Gastrocnemius medialis (tissue), 4 donors: ENCODE data around the gene SRGAP1. TPM values are rescaled to one million over a fixed set of nuclear protein-coding genes. Genes with fewer than 3 reads are reported as not detected.

Source experiments
- ATAC-seq, 2 donors: fragments of 150-250 bp; one replicate each; pipeline ENCODE4 v1.9.1; 2016
- DNase-seq, 2 donors: peaks; one replicate each; pipeline ENCODE4 v3.0.0-alpha.2; 2019
- H3K27ac ChIP-seq, 4 donors: fragments of 200-600 bp; sonication (generic); 1 replicate in 1 of 4; 2 replicates in 3 of 4; pipeline ENCODE4 v1.5.1; 2016 to 2018; ENCODE audit warnings: mild to moderate bottlenecking in 2 of 4, moderate library complexity in 1 of 4
- H3K27me3 ChIP-seq, 3 donors: fragments of 200-600 bp; sonication (generic) in 2 of 3; 1 replicate in 1 of 3; 2 replicates in 2 of 3; pipeline versions ENCODE4 v1.5.1 to v1.6.0; 2016 to 2019; ENCODE audit warnings: mild to moderate bottlenecking in 1 of 3, moderate library complexity in 1 of 3
- H3K36me3 ChIP-seq, 2 donors: fragments of 200-600 bp; sonication (generic) in 1 of 2; one replicate each; pipeline ENCODE4 v1.5.1; 2017 to 2018
- H3K4me1 ChIP-seq, 2 donors: fragments of 200-600 bp; sonication (generic) in 1 of 2; one replicate each; pipeline ENCODE4 v1.5.1; 2016 to 2017; ENCODE audit warnings: mild to moderate bottlenecking in 2 of 2
- H3K4me3 ChIP-seq, 4 donors: fragments of 200-600 bp; sonication (generic) in 3 of 4; 1 replicate in 1 of 4; 2 replicates in 3 of 4; pipeline ENCODE4 v1.5.1; 2016 to 2019; ENCODE audit warnings: mild to moderate bottlenecking in 2 of 4
- H3K9me3 ChIP-seq, 3 donors: fragments of 200-600 bp; sonication (generic) in 2 of 3; 1 replicate in 1 of 3; 2 replicates in 2 of 3; pipeline ENCODE4 v1.5.1; 2016 to 2019
- POLR2A ChIP-seq, 2 donors: fragments of 450-650 bp; IDR thresholded peaks; one replicate each; pipeline ENCODE4 v1.6.1; 2017; ENCODE audit warnings: antibody characterized with exemption in 2 of 2, mild to moderate bottlenecking in 2 of 2, moderate library complexity in 2 of 2
- in situ Hi-C, 4 donors: fragments of 200-750 bp; cut with MboI; loops; one replicate each; pipeline versions ENCODE4 v1.15.0 to v1.8.0; 2017; ENCODE audit warnings: low sequenced_read_pairs in 4 of 4
- intact Hi-C: fragments of 100-400 bp; cut with DNase I; formaldehyde crosslinking; loops from one replicate; pipeline ENCODE4 v1.15.1; 2023; ENCODE audit warnings: low total_unique reads
- total RNA-seq, 4 donors: library from RNA; depleted of rRNA; stranded (reverse); fragments of >200 nt; gene quantifications; one replicate each; pipeline versions ENCODE4 v1.1.0 to v1.2.3, GENCODE V29; 2016
- TF ChIP-seq, protein P1 (sequence below), 5 experiments: fragments of 450-650 bp in 3 of 5; fragments of 200-600 bp in 2 of 5; sonication (generic) in 2 of 5; IDR thresholded peaks in 4 of 5; conservative IDR thresholded peaks in 1 of 5; 1 replicate in 4 of 5; 2 replicates in 1 of 5; pipeline ENCODE4 v1.5.1; 2016 to 2019; ENCODE audit warnings: antibody characterized with exemption in 5 of 5, mild to moderate bottlenecking in 3 of 5, moderate library complexity in 3 of 5

The SRGAP1 gene
- total RNA-seq, 4 donors from 2014 or later = 0.36 to 0.85 (median 0.66) TPM

- intact Hi-C loops = no loop called here
- no peaks in the 10 kb centered on the region for H3K27me3 ChIP-seq
- no peak overlapping the region for H3K4me3 ChIP-seq
- no peak for DNase-seq
- ATAC-seq = no peak
- no peaks in the 10 kb centered on the region for H3K4me1 ChIP-seq
- TF ChIP-seq, protein P1, sequence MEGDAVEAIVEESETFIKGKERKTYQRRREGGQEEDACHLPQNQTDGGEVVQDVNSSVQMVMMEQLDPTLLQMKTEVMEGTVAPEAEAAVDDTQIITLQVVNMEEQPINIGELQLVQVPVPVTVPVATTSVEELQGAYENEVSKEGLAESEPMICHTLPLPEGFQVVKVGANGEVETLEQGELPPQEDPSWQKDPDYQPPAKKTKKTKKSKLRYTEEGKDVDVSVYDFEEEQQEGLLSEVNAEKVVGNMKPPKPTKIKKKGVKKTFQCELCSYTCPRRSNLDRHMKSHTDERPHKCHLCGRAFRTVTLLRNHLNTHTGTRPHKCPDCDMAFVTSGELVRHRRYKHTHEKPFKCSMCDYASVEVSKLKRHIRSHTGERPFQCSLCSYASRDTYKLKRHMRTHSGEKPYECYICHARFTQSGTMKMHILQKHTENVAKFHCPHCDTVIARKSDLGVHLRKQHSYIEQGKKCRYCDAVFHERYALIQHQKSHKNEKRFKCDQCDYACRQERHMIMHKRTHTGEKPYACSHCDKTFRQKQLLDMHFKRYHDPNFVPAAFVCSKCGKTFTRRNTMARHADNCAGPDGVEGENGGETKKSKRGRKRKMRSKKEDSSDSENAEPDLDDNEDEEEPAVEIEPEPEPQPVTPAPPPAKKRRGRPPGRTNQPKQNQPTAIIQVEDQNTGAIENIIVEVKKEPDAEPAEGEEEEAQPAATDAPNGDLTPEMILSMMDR (IDR thresholded peaks at IDR 0.05 in 4 of 5, conservative IDR thresholded peaks at IDR 0.05 in 1 of 5) = no peak
- TF ChIP-seq POLR2A (IDR thresholded peaks at IDR 0.05) = no peak
- no peak overlapping the region for H3K27ac ChIP-seq
- in situ Hi-C loops = no loop called here
- H3K36me3 ChIP-seq = no peaks in the 10 kb centered on the region
- no peaks in the 10 kb centered on the region for H3K9me3 ChIP-seq
These were observed 98.2 kb downstream of the SRGAP1 start for GRCh38 chr12:63942464-63943241.

GRCh38 chr12:63944034-63944579 is 99.6 kb downstream of the SRGAP1 start:
- Histone ChIP-seq H3K27ac (no peak overlapping the region), H3K9me3 (no peaks in the 10 kb centered on the region), H3K27me3 (no peaks in the 10 kb centered on the region), H3K4me1 (no peaks in the 10 kb centered on the region), H3K36me3 (no peaks in the 10 kb centered on the region), H3K4me3 (no peak overlapping the region)
- intact Hi-C loops (no loop called here), in situ Hi-C loops (no loop called here)
- ATAC-seq (no peak), DNase-seq (no peak)
- no peak for TF ChIP-seq POLR2A (IDR thresholded peaks at IDR 0.05)
- TF ChIP-seq, protein P1 (IDR thresholded peaks at IDR 0.05 in 4 of 5, conservative IDR thresholded peaks at IDR 0.05 in 1 of 5) = no peak

DNA sequence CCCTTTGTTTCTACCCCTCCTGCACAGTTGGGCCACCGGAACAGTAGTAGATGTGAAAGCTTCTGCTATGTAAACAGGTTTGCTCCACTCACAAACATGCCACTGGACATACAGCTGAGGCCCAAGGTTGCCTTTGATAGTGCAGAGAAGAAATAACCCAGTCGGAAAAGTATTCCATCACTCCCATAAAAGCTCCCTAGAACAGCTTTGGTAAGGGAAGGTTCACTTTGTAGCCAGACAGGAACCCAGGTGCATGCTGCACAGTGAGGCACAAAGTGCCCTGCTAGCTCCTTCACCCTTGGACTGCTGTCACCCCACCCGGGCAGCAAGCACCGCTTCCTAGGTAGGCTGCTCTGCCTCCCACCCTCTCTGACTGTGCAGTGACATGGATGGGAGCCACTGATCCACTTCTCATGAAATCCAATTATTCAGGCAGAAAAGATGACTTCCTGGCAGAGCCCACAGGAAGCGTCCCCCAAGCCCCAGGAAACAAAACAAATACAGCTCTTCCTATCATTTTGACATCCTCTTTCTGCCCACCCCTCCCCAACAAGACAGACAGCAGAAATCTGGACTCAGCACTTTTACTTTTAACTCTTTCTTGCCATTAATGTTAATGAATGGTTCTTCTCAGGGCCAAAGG is 100.2 kb downstream of the SRGAP1 start:
- intact Hi-C loops = no loop called here
- Histone ChIP-seq H3K4me1 (no peaks in the 10 kb centered on the region), H3K36me3 (no peaks in the 10 kb centered on the region), H3K27me3 (no peaks in the 10 kb centered on the region), H3K9me3 (no peaks in the 10 kb centered on the region), H3K4me3 (no peak overlapping the region), H3K27ac (no peak overlapping the region)
- ATAC-seq (no peak), DNase-seq (no peak)
- in situ Hi-C loops = no loop called here
- TF ChIP-seq, protein P1 (IDR thresholded peaks at IDR 0.05 in 4 of 5, conservative IDR thresholded peaks at IDR 0.05 in 1 of 5) = no peak
- no peak for TF ChIP-seq POLR2A (IDR thresholded peaks at IDR 0.05)

DNA sequence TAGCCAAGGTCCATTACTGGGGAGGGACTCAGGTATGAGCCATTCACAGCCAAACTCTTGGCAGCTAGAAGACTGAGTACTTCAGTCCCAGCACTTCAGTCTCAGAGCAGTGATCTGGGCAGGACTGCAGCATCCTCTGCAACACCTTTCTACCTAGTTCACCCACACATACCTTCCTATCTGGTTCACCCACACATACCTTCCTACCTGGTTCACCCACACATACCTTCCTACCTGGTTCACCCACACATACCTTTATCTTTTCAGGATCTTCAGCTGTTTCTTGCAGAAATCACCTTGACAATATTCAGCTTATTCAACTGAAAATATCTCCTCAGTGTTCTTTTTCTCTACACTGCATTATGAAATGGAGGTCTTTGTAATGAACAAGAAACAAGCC is 101.3 kb downstream of the SRGAP1 start:
- H3K4me1 ChIP-seq = no peaks in the 10 kb centered on the region
- no peak overlapping the region for H3K27ac ChIP-seq
- DNase-seq (no peak), ATAC-seq (no peak)
- no peaks in the 10 kb centered on the region for H3K36me3 ChIP-seq
- intact Hi-C loops (no loop called here), in situ Hi-C loops (no loop called here)
- no peaks in the 10 kb centered on the region for H3K27me3 ChIP-seq
- no peaks in the 10 kb centered on the region for H3K9me3 ChIP-seq
- H3K4me3 ChIP-seq = no peak overlapping the region
- TF ChIP-seq, protein P1 (IDR thresholded peaks at IDR 0.05 in 4 of 5, conservative IDR thresholded peaks at IDR 0.05 in 1 of 5) = no peak
- no peak for TF ChIP-seq POLR2A (IDR thresholded peaks at IDR 0.05)
